ENCODE results near the gene SEPSECS.

The SEPSECS gene

DNA sequence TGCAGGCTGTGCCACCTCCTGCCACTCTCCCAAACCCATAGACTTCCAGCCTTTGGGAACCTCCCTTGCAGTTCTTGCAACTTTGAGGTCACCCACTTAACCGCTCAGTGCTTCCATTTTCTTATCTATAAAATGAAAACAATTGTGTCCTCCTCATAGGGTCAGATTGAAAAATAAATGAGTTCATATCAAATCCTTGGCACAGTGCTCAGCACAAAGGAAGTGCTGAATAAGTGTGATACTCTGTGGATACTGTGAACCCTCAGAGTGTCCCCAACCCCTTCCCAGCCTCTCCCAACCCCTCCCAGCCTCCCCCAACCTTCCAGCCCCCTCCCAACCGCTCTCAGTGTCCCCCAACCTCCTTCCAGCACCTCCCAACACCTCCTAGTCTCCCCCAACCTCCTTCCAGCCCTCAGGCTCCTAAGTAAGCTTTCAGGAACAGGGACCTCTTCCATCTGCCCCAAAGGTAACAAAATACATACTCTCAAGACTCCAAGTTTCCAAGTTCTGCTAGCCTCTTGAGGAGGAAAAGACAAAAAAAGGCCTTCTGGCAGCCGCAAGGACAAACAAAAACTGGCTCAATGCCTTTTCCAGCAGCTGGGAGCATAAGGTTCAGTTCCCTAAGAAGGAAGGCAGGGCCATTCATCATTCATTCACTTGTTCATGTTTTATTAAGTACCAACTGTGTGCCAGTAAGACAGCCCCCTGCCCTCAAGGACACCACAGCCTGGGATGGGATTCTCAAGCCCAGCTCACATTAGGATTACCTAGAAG is 83.4 kb downstream of the SEPSECS start:
- no peak for DNase-seq

DNA sequence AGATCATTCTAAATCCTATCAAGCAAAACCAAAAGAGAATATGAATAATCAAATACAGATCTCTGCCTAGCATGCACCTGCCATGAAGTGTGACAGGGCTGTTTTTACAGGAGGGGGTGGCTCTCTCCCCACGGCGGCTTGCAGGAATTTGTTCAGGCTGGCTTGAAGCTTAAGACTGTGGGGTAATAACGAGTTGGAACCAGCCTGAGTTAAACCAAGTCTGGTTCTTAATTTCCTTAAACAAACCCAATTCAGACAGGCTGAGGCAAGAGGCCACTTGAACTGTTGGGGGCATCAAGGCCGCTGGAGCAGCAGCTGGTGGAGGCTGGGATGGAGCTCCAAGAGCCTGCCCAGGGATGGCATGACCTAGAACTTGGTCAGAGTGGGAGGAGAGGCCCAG is 84.4 kb downstream of the SEPSECS start:
- DNase-seq = no peak

DNA sequence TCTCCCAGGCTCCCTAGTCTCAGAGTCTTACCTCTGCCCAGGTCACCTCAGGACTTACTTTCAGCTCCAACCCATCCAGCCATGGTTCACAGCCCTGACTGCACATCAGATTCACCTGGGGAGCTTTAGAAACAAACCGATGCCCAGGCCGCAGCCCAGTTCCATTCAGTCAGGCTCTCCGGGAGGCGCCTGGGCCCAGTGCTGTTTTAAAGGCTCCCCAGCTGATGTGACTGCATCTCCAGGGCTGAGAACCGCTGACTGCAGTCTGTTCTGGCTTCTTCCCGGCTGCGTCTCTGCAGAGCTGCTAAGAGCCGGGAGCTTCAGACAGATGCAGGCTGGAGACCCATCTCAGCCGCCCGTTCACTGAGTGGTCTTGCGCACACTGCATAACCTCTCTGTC is 85.1 kb downstream of the SEPSECS start:
- DNase-seq = no peak

DNA sequence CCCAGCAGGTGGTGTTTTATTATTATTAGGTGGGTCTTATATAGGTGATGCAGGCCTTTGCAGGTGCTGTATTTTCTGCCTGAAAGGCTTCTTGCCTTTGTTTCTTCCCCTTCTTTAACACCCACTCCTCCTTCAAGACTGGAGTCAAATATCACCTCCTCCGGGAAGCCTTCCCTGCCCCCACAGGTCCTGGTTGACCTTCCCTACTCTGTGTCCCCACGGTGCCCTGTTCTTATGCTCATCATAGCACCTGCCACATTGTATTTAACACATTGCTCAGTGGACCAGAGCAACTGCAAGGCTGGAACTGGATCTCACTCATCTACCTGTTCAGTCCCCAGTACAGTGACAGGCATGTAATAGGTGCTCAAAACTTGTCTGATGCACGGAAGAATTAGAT is 89.7 kb downstream of the SEPSECS start:
- no peak for DNase-seq

All from NCI-H1694 (cell line).